CD14-positive monocyte (primary cell): ENCODE data around the gene NSD1. TPM values are rescaled to one million over a fixed set of nuclear protein-coding genes. Genes with fewer than 3 reads are reported as not detected.

Experiments
- DNase-seq, 3 donors: peaks; one replicate each; pipeline ENCODE4 v3.0.0-alpha.2; 2011 to 2022
- H2AFZ ChIP-seq: 2 replicates; pipeline ENCODE4 v1.6.0; 2012; ENCODE audit warnings: mild to moderate bottlenecking, low read depth, low read length, inconsistent platforms; ENCODE audit not compliant: insufficient read depth, poor library complexity, severe bottlenecking
- H3K27ac ChIP-seq, 2 donors: 1 replicate in 1 of 2; 2 replicates in 1 of 2; pipeline ENCODE4 v1.5.1; 2012 to 2013; ENCODE audit warnings: low read length in 2 of 2, control low read depth in 1 of 2, inconsistent platforms in 1 of 2, low read depth in 1 of 2, mild to moderate bottlenecking in 1 of 2
- H3K27me3 ChIP-seq, 2 donors: one replicate each; pipeline versions ENCODE4 v1.6.0 to v1.6.1; 2011 to 2013; ENCODE audit warnings: low read length in 2 of 2; ENCODE audit not compliant: control insufficient read depth in 2 of 2, insufficient read depth in 2 of 2
- H3K36me3 ChIP-seq, 2 donors: replicated peaks in 1 of 2; 1 replicate in 1 of 2; 2 replicates in 1 of 2; pipeline versions ENCODE4 v1.5.1 to v1.6.1; 2012 to 2013; ENCODE audit warnings: low read length in 2 of 2, control low read depth in 1 of 2, inconsistent platforms in 1 of 2, mild to moderate bottlenecking in 1 of 2; ENCODE audit not compliant: insufficient read depth in 2 of 2, control insufficient read depth in 1 of 2
- H3K4me1 ChIP-seq, 2 donors: 1 replicate in 1 of 2; 2 replicates in 1 of 2; pipeline versions ENCODE4 v1.5.1 to v1.6.1; 2012 to 2013; ENCODE audit warnings: low read length in 2 of 2, control low read depth in 1 of 2, inconsistent platforms in 1 of 2, mild to moderate bottlenecking in 1 of 2, moderate library complexity in 1 of 2; ENCODE audit not compliant: insufficient read depth in 2 of 2, control insufficient read depth in 1 of 2
- H3K4me2 ChIP-seq: replicated peaks from 2 replicates; pipeline ENCODE3; 2012; ENCODE audit warnings: low read length, moderate library complexity, mild to moderate bottlenecking; ENCODE audit not compliant: poor library complexity, severe bottlenecking; ENCODE audit errors: extremely low read depth
- H3K4me3 ChIP-seq, 3 experiments: fragments of 200-600 bp in 1 of 3; sonication (generic) in 1 of 3; replicated peaks in 1 of 3; 1 replicate in 2 of 3; 2 replicates in 1 of 3; pipeline ENCODE4 v1.5.1; 2011 to 2013; ENCODE audit warnings: low read length in 3 of 3, mild to moderate bottlenecking in 3 of 3, control low read depth in 2 of 3, low read depth in 2 of 3, inconsistent platforms in 1 of 3, moderate library complexity in 1 of 3
- H3K79me2 ChIP-seq: 2 replicates; pipeline ENCODE4 v1.6.0; 2012; ENCODE audit warnings: mild to moderate bottlenecking, control low read depth, inconsistent platforms, low read length, moderate library complexity; ENCODE audit not compliant: insufficient read depth
- H3K9ac ChIP-seq: 2 replicates; pipeline ENCODE4 v1.6.0; 2017; ENCODE audit warnings: low read length, mild to moderate bottlenecking; ENCODE audit not compliant: insufficient read depth, poor library complexity, severe bottlenecking
- H3K9me3 ChIP-seq, 2 donors: replicated peaks in 1 of 2; 1 replicate in 1 of 2; 2 replicates in 1 of 2; pipeline versions ENCODE4 v1.5.1 to v1.6.1; 2012 to 2013; ENCODE audit warnings: low read length in 2 of 2, control low read depth in 1 of 2; ENCODE audit not compliant: control insufficient read depth in 1 of 2, insufficient read depth in 1 of 2
- H4K20me1 ChIP-seq: 2 replicates; pipeline ENCODE4 v1.6.0; 2012; ENCODE audit warnings: mild to moderate bottlenecking, low read length, control low read depth, moderate library complexity; ENCODE audit not compliant: insufficient read depth
- H3K27ac Mint-ChIP-seq, 7 donors: one replicate each; pipeline ENCODE4 v1.8.0; 2020; ENCODE audit warnings: mild to moderate bottlenecking in 7 of 7, mixed read lengths in 7 of 7, moderate library complexity in 6 of 7, inconsistent platforms in 2 of 7
- H3K27me3 Mint-ChIP-seq, 3 donors: one replicate each; pipeline ENCODE4 v1.8.0; 2021 to 2022; ENCODE audit warnings: low read depth in 3 of 3, mild to moderate bottlenecking in 3 of 3, mixed read lengths in 3 of 3, moderate library complexity in 3 of 3, inconsistent platforms in 1 of 3
- H3K36me3 Mint-ChIP-seq, 2 donors: one replicate each; pipeline ENCODE4 v1.8.0; 2020; ENCODE audit warnings: mixed read lengths in 2 of 2, inconsistent platforms in 1 of 2, mild to moderate bottlenecking in 1 of 2
- H3K4me1 Mint-ChIP-seq: one replicate; pipeline ENCODE4 v1.8.0; 2020; ENCODE audit warnings: mild to moderate bottlenecking, mixed read lengths
- H3K4me3 Mint-ChIP-seq, 2 donors: one replicate each; pipeline ENCODE4 v1.8.0; 2020; ENCODE audit warnings: mild to moderate bottlenecking in 2 of 2, mixed read lengths in 2 of 2, moderate library complexity in 1 of 2
- H3K9me3 Mint-ChIP-seq, 7 donors: one replicate each; pipeline ENCODE4 v1.8.0; 2020 to 2022; ENCODE audit warnings: mixed read lengths in 7 of 7, mild to moderate bottlenecking in 6 of 7, moderate library complexity in 6 of 7, inconsistent platforms in 2 of 7
- WGBS: methylation state at CpG from one replicate; pipeline ENCODE4 v1.1.5; 2013; ENCODE audit warnings: missing lambda C conversion rate; ENCODE audit not compliant: insufficient coverage; 5-methylcytosine and 5-hydroxymethylcytosine counted together
- intact Hi-C, 2 donors: fragments of 100-400 bp; cut with micrococcal nuclease; formaldehyde crosslinking; loops; one replicate each; pipeline versions ENCODE4 v1.15.0 to v1.15.1; 2023
- polyA plus RNA-seq, 3 donors: library from polyadenylated mRNA; depleted of rRNA in 1 of 3; unstranded in 2 of 3; stranded (reverse) in 1 of 3; fragments of 300-500 nt in 2 of 3; fragments of >200 nt in 1 of 3; fragmentation: Illumina TruSeq in 2 of 3; gene quantifications; 1 replicate in 2 of 3; 2 replicates in 1 of 3; pipeline ENCODE4 v1.2.3, GENCODE V29; 2012 to 2021
- TF ChIP-seq, protein P1 (sequence below): fragments of 200-600 bp; IDR thresholded peaks from one replicate; pipeline ENCODE4 v1.8.0; 2022; ENCODE audit warnings: antibody characterized with exemption, mild to moderate bottlenecking

Gene NSD1
- polyA plus RNA-seq, 3 donors = 12.6 to 31.9 (median 19.0) TPM

DNA sequence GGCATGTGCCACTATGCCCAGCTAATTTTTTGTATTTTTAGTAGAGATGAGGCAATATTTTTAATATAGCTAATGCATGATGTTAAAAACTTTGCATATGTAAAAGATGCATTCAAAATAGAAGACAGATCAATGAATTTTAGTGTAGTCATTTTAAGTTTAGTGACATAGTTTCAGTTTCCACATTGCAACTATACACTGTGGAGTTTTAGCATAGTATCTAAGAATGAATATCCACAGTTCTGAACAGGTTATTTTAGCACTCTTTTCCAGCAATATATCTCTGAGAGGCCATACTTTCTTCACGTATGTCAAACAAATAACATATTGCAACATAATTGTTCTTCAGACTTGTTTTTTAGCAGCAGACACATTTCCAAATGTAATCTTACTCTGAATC lies 130.6 kb downstream of the NSD1 start:
- Histone ChIP-seq H3K9ac (no peak overlapping the region), H2AFZ (no peak overlapping the region), H3K36me3 (peaks cover 84 to 99% of the 10 kb centered on the region in 2 donors), H3K79me2 (no peaks in the 10 kb centered on the region), H4K20me1 (peaks cover 12% of the 10 kb centered on the region), H3K4me1 (no peaks in the 10 kb centered on the region), H3K4me2 (no peak overlapping the region), H3K27ac (no peak overlapping the region), H3K4me3 (no peak overlapping the region), H3K9me3 (no peaks in the 10 kb centered on the region), H3K27me3 (no peaks in the 10 kb centered on the region)
- Mint-ChIP-seq H3K4me3 (no peak overlapping the region), H3K4me1 (no peaks in the 10 kb centered on the region), H3K36me3 (peaks cover 73 to 88% of the 10 kb centered on the region in 2 donors), H3K9me3 (no peaks in the 10 kb centered on the region), H3K27me3 (no peaks in the 10 kb centered on the region), H3K27ac (no peak overlapping the region)
- intact Hi-C loops = no loop called here
- 83% methylated on average over 1 of the region's 1 CpG for WGBS
- TF ChIP-seq, protein P1, sequence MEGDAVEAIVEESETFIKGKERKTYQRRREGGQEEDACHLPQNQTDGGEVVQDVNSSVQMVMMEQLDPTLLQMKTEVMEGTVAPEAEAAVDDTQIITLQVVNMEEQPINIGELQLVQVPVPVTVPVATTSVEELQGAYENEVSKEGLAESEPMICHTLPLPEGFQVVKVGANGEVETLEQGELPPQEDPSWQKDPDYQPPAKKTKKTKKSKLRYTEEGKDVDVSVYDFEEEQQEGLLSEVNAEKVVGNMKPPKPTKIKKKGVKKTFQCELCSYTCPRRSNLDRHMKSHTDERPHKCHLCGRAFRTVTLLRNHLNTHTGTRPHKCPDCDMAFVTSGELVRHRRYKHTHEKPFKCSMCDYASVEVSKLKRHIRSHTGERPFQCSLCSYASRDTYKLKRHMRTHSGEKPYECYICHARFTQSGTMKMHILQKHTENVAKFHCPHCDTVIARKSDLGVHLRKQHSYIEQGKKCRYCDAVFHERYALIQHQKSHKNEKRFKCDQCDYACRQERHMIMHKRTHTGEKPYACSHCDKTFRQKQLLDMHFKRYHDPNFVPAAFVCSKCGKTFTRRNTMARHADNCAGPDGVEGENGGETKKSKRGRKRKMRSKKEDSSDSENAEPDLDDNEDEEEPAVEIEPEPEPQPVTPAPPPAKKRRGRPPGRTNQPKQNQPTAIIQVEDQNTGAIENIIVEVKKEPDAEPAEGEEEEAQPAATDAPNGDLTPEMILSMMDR = no peak
- no peak for DNase-seq

DNA sequence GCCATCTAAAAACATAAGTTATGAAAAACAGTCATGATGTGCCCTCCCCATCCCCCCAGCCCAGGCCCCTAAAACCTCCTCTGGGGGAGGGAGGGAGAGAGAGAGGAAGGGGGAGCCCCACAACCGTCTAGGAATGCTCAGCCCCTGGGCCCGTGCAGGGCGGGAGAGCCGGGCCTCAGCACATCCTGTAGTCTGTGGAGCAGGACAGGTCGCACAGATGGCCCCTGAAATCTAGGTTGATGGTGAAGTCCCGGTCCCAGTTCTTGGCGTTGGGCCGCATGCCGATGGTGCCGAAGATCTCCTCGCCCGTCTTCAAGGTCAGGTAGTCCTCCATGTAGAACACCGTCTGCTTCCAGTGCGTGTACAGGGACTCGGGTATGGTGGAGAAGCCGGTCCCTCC lies 131.8 kb downstream of the NSD1 start:
- Mint-ChIP-seq H3K4me1 (no peaks in the 10 kb centered on the region), H3K27ac (peak overlapping the region in 1 of 7 donors; percentile 21), H3K27me3 (peaks cover 0 to 1% (median 0%) of the 10 kb centered on the region in 3 donors), H3K36me3 (peaks cover 77 to 88% of the 10 kb centered on the region in 2 donors), H3K9me3 (no peaks in the 10 kb centered on the region), H3K4me3 (no peak overlapping the region)
- H3K9me3 ChIP-seq = no peaks in the 10 kb centered on the region
- H3K79me2 ChIP-seq = no peaks in the 10 kb centered on the region
- intact Hi-C loops = no loop called here
- H3K9ac ChIP-seq = no peak overlapping the region
- H3K4me2 ChIP-seq = no peak overlapping the region
- DNase-seq = no peak
- H2AFZ ChIP-seq = no peak overlapping the region
- no peaks in the 10 kb centered on the region for H3K4me1 ChIP-seq
- TF ChIP-seq, protein P1 = no peak
- H3K4me3 ChIP-seq = no peak overlapping the region
- H4K20me1 ChIP-seq = peaks cover 7% of the 10 kb centered on the region
- H3K27ac ChIP-seq = no peak overlapping the region
- no peaks in the 10 kb centered on the region for H3K27me3 ChIP-seq
- peaks cover 86 to 99% of the 10 kb centered on the region in 2 donors for H3K36me3 ChIP-seq
- WGBS = 95% methylated on average over 13 of the region's 16 CpGs
